GM21723 (cell line): ENCODE measurements around the gene CAMKK1.

Source experiments
- ATAC-seq: cut with Tn5 transposase; IDR thresholded peaks from one replicate; pipeline ENCODE4 v1.9.1; 2021; ENCODE audit warnings: mild to moderate bottlenecking, moderate library complexity; ENCODE audit not compliant: unreplicated experiment

Gene CAMKK1

GRCh38 chr17:3918372-3919122 is 25.7 kb upstream of the CAMKK1 start:
- no peak for ATAC-seq

DNA sequence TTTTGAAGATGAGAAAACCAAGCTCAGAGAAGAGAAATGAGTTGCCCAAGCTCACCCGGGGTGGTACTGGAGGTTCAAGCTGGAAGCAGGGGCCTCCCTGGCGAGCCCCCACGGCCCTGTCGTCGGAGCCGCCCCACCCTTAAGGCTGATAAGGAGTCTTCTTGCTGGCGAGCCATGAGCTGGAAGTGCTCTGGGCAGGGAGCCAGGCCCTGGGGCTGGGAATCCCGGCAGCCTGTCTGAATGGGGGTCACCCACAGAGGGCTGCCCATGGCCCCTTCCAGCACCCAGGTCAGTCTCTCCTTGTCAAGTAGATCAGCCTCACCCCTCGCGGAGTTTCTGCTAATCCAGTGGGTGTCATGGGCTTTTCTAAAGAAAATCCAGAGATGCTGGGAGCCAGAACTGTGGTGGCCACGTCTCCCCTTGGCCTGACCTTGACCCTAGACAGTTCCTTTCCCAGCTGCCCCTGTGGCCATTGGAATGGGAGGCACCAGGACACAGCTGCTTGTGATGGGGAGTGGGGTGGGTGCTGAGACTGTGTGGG is 24.6 kb upstream of the CAMKK1 start:
- ATAC-seq: no peak

- ATAC-seq: no peak
Measured at GRCh38 chr17:3916825-3917224, 24.0 kb upstream of the CAMKK1 start.

GRCh38 chr17:3915995-3916696 is 23.3 kb upstream of the CAMKK1 start, which contains the start of gene P2RX1:
P2RX1 (minus strand) TSS chr17:3916465; CDS start chr17:3916225, 240 bp downstream.
- ATAC-seq: no peak

- no peak for ATAC-seq
Measured at GRCh38 chr17:3915581-3915994, 22.7 kb upstream of the CAMKK1 start.

GRCh38 chr17:3914312-3914670 is 21.4 kb upstream of the CAMKK1 start:
- ATAC-seq: peak; percentile 50

DNA sequence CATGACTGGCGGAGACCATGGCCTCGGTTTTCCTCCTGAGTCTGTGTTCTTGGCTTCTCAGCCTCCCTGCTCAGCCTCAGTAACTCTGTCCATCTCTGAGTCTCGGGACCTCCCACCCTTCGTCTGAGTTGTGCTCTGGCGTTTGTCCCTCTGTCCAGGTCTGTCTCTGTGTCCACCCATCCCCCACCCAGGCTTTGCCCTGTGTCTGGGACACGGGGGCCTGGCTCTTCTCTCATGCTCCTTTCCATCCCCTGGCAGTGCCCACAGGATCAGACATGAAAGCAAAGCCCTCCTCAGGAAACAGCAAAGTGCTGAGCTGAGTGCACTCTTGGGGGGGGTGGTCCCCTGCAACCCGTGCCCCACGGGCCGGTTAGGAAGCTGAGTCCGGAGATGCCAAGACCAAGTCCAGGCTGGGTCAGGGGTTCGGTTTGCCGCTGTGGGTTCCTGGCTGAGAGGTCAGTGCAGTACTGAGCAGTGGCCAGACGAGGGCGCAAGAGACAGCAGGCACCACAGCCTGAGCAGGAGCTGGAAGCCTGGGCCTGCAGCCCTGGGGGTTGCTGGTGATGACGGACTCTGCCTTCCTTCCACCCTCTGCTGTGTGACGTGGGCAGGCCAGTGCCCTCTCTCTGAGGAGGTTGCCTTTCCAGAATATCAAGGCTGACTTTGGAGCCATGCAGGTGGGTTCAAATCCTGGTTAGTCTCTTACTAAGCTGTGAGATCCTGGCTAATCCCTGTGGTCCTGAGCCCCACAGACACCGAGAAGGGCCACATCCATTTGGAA is 20.9 kb upstream of the CAMKK1 start:
- peak; percentile 46 for ATAC-seq

DNA sequence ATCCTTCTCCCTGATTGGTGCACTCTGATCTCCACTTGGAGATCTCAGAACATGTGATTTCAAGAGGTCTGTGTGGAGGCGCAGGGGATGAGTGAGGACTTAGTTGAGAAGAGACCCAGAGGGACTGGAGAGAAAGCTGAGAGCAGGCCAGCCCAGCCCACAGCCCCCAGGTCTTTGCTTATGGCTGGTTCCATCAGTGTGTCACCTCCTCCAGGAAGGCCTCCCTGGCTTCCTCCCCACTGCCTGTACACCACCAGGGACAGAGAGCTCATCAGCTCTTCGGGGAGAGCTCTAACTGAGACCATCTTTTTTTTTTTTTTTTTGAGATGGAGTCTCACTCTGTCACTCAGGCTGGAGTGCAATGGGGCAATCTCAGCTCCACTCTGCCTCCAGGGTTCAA is 20.0 kb upstream of the CAMKK1 start:
- ATAC-seq: no peak

DNA sequence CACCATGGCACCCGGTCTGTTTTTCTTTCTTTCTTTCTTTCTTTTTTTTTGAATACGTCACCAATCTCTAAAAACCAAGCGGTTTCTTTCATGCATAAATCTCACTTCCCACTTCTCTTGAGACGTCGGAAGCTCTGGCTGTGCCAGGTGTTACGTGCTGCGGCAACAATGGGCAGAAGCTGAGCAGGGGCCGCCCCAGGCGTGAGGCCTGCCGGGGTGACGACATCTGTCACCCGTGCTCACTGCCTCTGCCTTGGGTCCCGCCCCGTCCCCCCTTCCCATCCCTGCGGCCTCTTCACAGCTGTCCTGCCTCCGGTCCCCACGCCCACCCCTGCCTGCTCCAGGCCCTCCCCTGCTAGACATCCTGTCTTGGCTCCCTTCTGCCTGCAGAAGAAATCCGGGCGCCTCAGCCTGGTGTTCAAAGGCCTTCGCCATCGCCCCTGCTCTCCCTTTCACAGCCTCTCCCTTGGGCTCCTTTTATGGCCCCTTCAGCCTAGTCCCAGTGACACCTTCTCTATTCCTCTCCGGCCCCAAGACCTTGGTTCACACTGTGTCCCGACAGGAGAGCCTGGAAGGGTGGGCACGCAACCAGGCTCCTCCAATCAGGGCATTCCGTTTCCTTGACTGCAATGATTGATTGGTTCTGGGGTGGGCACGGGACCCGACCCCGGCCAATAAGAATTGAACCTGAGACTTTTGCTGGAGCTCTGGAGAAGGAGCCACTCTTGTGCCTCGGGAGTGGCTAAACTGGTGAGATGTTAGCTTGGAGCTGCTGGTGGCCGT is 18.6 kb upstream of the CAMKK1 start:
- peak; percentile 72 for ATAC-seq

DNA sequence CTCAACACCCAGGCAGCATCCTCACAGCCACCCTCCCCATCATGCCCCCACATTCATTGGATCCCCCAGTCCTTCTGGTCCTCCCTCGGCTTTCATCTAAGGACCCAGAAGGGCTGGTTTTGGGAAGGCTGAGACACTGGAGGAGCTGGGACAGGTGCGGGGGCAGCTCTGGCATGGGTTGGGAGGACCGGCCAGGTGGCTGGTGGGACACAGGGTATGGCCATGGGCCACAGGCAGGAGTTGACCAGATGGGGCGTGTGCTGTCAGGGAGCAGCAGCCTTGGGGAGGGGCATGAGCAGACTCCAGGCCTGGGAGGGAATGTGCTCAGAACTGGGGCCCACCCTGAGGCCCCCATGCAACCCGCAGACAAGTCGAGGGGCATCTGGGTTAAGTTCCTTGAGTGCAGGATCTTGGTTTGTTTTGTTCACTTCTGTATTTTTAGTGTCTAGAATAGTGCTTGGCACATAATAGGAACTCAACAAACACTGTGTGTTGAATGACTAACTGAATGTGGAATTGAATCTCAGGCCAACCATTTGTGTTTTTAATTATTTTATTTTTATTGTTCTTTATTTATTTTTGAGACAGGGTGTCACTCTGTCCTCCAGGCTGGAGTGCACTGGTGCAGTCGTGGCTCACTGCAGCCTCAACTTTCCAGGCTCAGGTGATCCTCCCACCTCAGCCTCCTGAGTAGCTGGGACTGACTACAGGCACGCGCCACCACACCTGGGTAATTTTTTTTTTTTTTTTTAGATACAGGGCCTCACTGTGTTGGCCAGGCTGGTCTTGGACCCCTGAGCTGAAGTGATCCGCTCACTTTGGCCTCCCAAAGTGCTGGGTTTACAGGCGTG is 17.8 kb upstream of the CAMKK1 start:
- ATAC-seq: no peak

DNA sequence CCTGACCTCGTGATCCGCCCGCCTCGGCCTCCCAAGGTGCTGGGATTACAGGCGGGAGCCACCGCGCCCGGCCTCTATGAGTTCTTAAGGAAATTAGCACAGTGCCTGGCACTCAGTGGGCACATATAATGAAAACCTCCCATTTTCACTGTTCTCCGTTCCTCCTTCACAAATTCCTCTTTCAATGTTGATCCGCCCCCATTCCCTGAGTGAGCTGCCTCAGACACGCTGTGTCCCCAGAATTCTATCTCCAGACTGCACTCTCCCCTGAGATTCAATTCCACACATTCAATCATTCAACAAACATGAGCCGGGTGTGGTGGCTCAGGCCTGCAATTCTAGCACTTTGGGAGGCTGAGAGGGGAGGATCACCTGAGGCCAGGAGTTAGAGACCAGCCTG is 16.4 kb upstream of the CAMKK1 start:
- ATAC-seq: no peak

GRCh38 chr17:3907483-3908216 is 14.8 kb upstream of the CAMKK1 start:
- no peak for ATAC-seq

GRCh38 chr17:3906881-3907280 is 14.0 kb upstream of the CAMKK1 start:
- ATAC-seq: no peak

GRCh38 chr17:3905017-3905520 is 12.2 kb upstream of the CAMKK1 start:
- no peak for ATAC-seq

- ATAC-seq: no peak
Measured at GRCh38 chr17:3904501-3904900, 11.6 kb upstream of the CAMKK1 start.

DNA sequence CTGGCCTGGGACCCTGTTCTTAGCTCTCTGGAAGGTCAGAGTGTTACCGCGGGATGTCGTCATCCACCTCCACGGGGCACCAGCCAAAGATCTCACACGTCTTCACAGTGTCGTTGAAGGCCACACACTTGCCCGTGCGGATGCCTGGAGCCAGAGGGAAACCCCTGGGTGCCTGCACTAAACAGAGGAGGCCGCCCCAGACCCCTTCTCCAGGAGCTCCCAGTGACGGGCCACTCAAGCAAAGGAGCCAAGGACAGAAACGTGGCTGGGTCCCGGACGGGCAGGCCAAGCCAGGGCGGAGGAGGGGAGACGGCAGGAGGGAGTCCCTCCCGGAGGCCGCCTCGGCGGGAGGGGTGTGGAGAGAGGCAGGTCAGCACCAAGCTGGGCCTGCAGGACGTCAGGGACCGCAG is 11.0 kb upstream of the CAMKK1 start:
- no peak for ATAC-seq

GRCh38 chr17:3903051-3903825 is 10.4 kb upstream of the CAMKK1 start:
- ATAC-seq: no peak

- no peak for ATAC-seq
Measured at GRCh38 chr17:3900646-3901045, 7.8 kb upstream of the CAMKK1 start.
